Transverse colon (tissue), 3 donors: Measurements from ENCODE around the gene VGLL4.

Experiments used
- CTCF ChIP-seq, 5 experiments: fragments of 200-600 bp in 3 of 5; fragments of 450-650 bp in 2 of 5; sonication (generic) in 3 of 5; IDR thresholded peaks; 1 replicate in 2 of 5; 2 replicates in 3 of 5; pipeline ENCODE4 v1.5.1; 2016 to 2017; ENCODE audit warnings: antibody characterized with exemption in 5 of 5, inconsistent platforms in 3 of 5, mild to moderate bottlenecking in 2 of 5, moderate library complexity in 1 of 5
- EP300 ChIP-seq: sonication (generic); formaldehyde crosslinking; IDR thresholded peaks from one replicate; pipeline ENCODE4 v1.6.1; 2017; ENCODE audit warnings: antibody characterized with exemption, low read depth

DNA sequence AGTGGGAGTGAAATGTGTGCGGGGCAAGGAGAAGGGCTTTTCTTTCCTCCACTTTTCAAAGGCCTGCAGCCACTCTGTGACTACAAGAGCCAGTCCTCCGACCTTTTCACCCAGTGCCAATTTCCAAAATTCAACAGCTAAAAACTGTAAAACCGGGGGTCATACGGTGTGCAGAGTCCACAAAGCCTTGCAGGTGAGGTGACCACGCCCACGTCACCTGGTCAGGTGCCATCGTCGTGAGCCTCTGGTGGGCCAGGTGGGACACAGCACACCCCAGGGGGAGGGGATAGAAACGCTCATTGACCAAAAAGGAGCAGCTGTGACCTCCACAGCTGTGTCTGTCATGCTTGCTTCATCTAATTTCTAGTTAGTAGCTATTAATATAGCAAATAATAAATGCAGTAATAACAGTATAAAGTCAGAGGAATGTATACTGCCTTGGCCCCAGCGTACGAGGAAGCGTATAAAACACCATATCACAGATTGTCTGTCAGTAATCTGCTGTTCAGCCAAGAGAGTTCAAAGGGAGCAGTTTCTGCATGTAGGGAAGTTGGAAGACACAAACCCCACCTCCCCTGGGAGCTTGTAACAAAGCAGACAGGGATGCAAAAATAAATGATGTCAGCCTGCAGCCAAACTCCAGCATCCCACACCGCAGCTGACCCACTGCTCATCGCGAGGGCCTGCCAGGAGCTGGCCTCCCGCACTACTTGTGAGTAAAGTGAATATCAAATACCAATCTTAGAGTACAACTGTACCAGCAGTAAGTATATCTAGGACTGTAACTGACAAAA lies 86.7 kb downstream of the VGLL4 start:
- TF ChIP-seq CTCF (IDR thresholded peaks at IDR 0.05) (no peak), EP300 (no peak)
